Skeletal muscle satellite cell (primary cell): Measurements from ENCODE around the gene ENAH.

ENCODE experiments used
- H3K27me3 ChIP-seq: 2 replicates; pipeline ENCODE4 v1.7.0; 2013; ENCODE audit warnings: low read length; ENCODE audit not compliant: control insufficient read depth, insufficient read depth
- H3K36me3 ChIP-seq: 2 replicates; pipeline ENCODE4 v1.7.0; 2013; ENCODE audit warnings: mild to moderate bottlenecking, control low read depth, low read length; ENCODE audit not compliant: insufficient read depth
- H3K4me1 ChIP-seq: 2 replicates; pipeline ENCODE4 v1.7.0; 2013; ENCODE audit warnings: low read length; ENCODE audit not compliant: control insufficient read depth, insufficient read depth
- H3K4me2 ChIP-seq: 2 replicates; pipeline ENCODE4 v1.7.0; 2013; ENCODE audit warnings: mild to moderate bottlenecking, low read length
- H3K4me3 ChIP-seq: 2 replicates; pipeline ENCODE4 v1.7.0; 2013; ENCODE audit warnings: low read length
- H3K9ac ChIP-seq: 2 replicates; pipeline ENCODE4 v1.7.0; 2013; ENCODE audit warnings: mild to moderate bottlenecking, low read depth, low read length, moderate library complexity
- H3K9me3 ChIP-seq: replicated peaks from 2 replicates; pipeline ENCODE4 v1.7.0; 2013; ENCODE audit warnings: mild to moderate bottlenecking, control low read depth, low read length

Gene ENAH

GRCh38 chr1:225450491-225451191 lies 202.3 kb downstream of the ENAH start:
- Histone ChIP-seq H3K9ac (no peak overlapping the region), H3K4me2 (no peak overlapping the region), H3K4me1 (peaks cover 25% of the 10 kb centered on the region), H3K36me3 (no peaks in the 10 kb centered on the region), H3K4me3 (no peak overlapping the region), H3K9me3 (no peaks in the 10 kb centered on the region), H3K27me3 (peaks cover 7% of the 10 kb centered on the region)

GRCh38 chr1:225449774-225450173 lies 203.1 kb downstream of the ENAH start:
- peaks cover 7% of the 10 kb centered on the region for H3K27me3 ChIP-seq
- H3K36me3 ChIP-seq, result no peaks in the 10 kb centered on the region
- H3K4me3 ChIP-seq, result no peak overlapping the region
- H3K4me2 ChIP-seq, result no peak overlapping the region
- H3K9me3 ChIP-seq, result no peaks in the 10 kb centered on the region
- H3K4me1 ChIP-seq, result peaks cover 27% of the 10 kb centered on the region
- no peak overlapping the region for H3K9ac ChIP-seq

GRCh38 chr1:225449261-225449660 lies 203.7 kb downstream of the ENAH start:
- H3K4me1 ChIP-seq, result peaks cover 22% of the 10 kb centered on the region
- no peaks in the 10 kb centered on the region for H3K9me3 ChIP-seq
- no peak overlapping the region for H3K4me3 ChIP-seq
- no peaks in the 10 kb centered on the region for H3K36me3 ChIP-seq
- peaks cover 7% of the 10 kb centered on the region for H3K27me3 ChIP-seq
- no peak overlapping the region for H3K4me2 ChIP-seq
- no peak overlapping the region for H3K9ac ChIP-seq

GRCh38 chr1:225448146-225448805 lies 204.6 kb downstream of the ENAH start:
- Histone ChIP-seq H3K36me3 (no peaks in the 10 kb centered on the region), H3K9me3 (no peaks in the 10 kb centered on the region), H3K9ac (no peak overlapping the region), H3K27me3 (peaks cover 7% of the 10 kb centered on the region), H3K4me2 (no peak overlapping the region), H3K4me1 (peaks cover 17% of the 10 kb centered on the region), H3K4me3 (no peak overlapping the region)

GRCh38 chr1:225447650-225448089 lies 205.3 kb downstream of the ENAH start:
- Histone ChIP-seq H3K36me3 (no peaks in the 10 kb centered on the region), H3K9me3 (no peaks in the 10 kb centered on the region), H3K27me3 (peaks cover 7% of the 10 kb centered on the region), H3K4me2 (peak overlapping the region; percentile 15), H3K9ac (no peak overlapping the region), H3K4me1 (peaks cover 17% of the 10 kb centered on the region), H3K4me3 (no peak overlapping the region)

GRCh38 chr1:225446981-225447615 lies 205.8 kb downstream of the ENAH start:
- H3K27me3 ChIP-seq, result peaks cover 7% of the 10 kb centered on the region
- H3K9me3 ChIP-seq, result no peaks in the 10 kb centered on the region
- H3K4me1 ChIP-seq, result peaks cover 17% of the 10 kb centered on the region
- no peak overlapping the region for H3K4me2 ChIP-seq
- H3K36me3 ChIP-seq, result no peaks in the 10 kb centered on the region
- no peak overlapping the region for H3K4me3 ChIP-seq
- no peak overlapping the region for H3K9ac ChIP-seq

GRCh38 chr1:225446595-225446960 lies 206.3 kb downstream of the ENAH start:
- Histone ChIP-seq H3K4me1 (peaks cover 17% of the 10 kb centered on the region), H3K9ac (no peak overlapping the region), H3K36me3 (no peaks in the 10 kb centered on the region), H3K9me3 (no peaks in the 10 kb centered on the region), H3K27me3 (peaks cover 7% of the 10 kb centered on the region), H3K4me2 (no peak overlapping the region), H3K4me3 (no peak overlapping the region)

GRCh38 chr1:225445639-225446594 lies 207.0 kb downstream of the ENAH start:
- Histone ChIP-seq H3K9me3 (no peaks in the 10 kb centered on the region), H3K9ac (no peak overlapping the region), H3K4me1 (peaks cover 17% of the 10 kb centered on the region), H3K27me3 (peaks cover 7% of the 10 kb centered on the region), H3K4me3 (no peak overlapping the region), H3K36me3 (no peaks in the 10 kb centered on the region), H3K4me2 (no peak overlapping the region)

- Histone ChIP-seq H3K27me3 (no peaks in the 10 kb centered on the region), H3K9ac (no peak overlapping the region), H3K4me3 (no peak overlapping the region), H3K36me3 (no peaks in the 10 kb centered on the region), H3K4me2 (no peak overlapping the region), H3K4me1 (peaks cover 9% of the 10 kb centered on the region), H3K9me3 (no peaks in the 10 kb centered on the region)
Measured at GRCh38 chr1:225442123-225442505, 210.8 kb downstream of the ENAH start.

- Histone ChIP-seq H3K4me1 (peaks cover 9% of the 10 kb centered on the region), H3K4me3 (no peak overlapping the region), H3K9ac (no peak overlapping the region), H3K36me3 (no peaks in the 10 kb centered on the region), H3K9me3 (no peaks in the 10 kb centered on the region), H3K4me2 (no peak overlapping the region), H3K27me3 (peaks cover 4% of the 10 kb centered on the region)
Measured at GRCh38 chr1:225441314-225442122, 211.4 kb downstream of the ENAH start.
